Erythroblast (primary cell): ENCODE measurements around the gene PPFIBP2.

Experiments
- GATA1 ChIP-seq: IDR thresholded peaks from 2 replicates; pipeline ENCODE4 v1.6.1; 2011; ENCODE audit warnings: low read depth, mild to moderate bottlenecking, control low read depth, low read length, moderate library complexity
- POLR2A ChIP-seq: IDR thresholded peaks from 2 replicates; pipeline ENCODE4 v1.6.1; 2011; ENCODE audit warnings: mild to moderate bottlenecking, low read length

DNA sequence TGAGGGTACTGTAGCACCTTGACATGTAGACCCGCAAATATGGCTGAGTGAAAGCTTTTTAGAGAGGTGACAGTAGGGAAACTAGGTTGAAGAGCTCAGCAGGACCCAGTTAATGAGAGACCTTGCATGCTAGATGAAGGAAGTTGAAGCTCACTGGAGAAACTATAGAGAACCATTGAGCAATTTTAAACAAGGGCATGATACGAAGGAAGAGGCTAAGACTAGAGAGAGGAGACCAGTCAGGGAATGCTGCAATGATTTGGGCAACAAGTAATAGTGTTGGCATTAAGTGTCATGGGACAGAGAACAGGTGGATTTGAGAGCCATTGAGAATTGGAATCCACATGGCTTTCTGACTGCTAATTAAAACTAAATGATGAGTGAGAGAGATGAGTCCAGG is 24.4 kb upstream of the PPFIBP2 start:
- TF ChIP-seq POLR2A (no peak), GATA1 (no peak)
